Prostate gland (tissue), 2 donors: Measurements from ENCODE around the gene HCN1. TPM values are rescaled to one million over a fixed set of nuclear protein-coding genes. Genes with fewer than 3 reads are reported as not detected.

ENCODE experiments used
- DNase-seq: peaks from one replicate; pipeline ENCODE4 v3.0.0-alpha.2; 2019; ENCODE audit warnings: low spot score
- H3K27ac ChIP-seq, 2 donors: fragments of 200-600 bp; sonication (generic); 2 replicates each; pipeline ENCODE4 v1.5.1; 2017 to 2019
- H3K27me3 ChIP-seq: fragments of 200-600 bp; sonication (generic); replicated peaks from 2 replicates; pipeline ENCODE4 v1.5.1; 2019; ENCODE audit not compliant: insufficient read depth
- H3K36me3 ChIP-seq, 2 donors: fragments of 200-600 bp; sonication (generic); 1 replicate in 1 of 2; 2 replicates in 1 of 2; pipeline versions ENCODE4 v1.5.1 to v1.8.1; 2017 to 2019
- H3K4me1 ChIP-seq: fragments of 200-600 bp; sonication (generic); replicated peaks from 2 replicates; pipeline ENCODE4 v1.5.1; 2019
- H3K4me3 ChIP-seq, 2 donors: fragments of 200-600 bp; sonication (generic); 2 replicates each; pipeline ENCODE4 v1.5.1; 2017 to 2019
- H3K9me3 ChIP-seq: fragments of 200-600 bp; sonication (generic); 2 replicates; pipeline ENCODE4 v1.5.1; 2017
- POLR2A ChIP-seq: fragments of 450-650 bp; IDR thresholded peaks from one replicate; pipeline ENCODE4 v1.6.1; 2016; ENCODE audit warnings: antibody characterized with exemption, mild to moderate bottlenecking
- POLR2AphosphoS5 ChIP-seq: sonication (generic); formaldehyde crosslinking; IDR thresholded peaks from one replicate; pipeline ENCODE4 v1.6.1; 2017; ENCODE audit warnings: antibody characterized with exemption
- WGBS: methylation state at CpG from one replicate; pipeline ENCODE4 v1.1.5; 2018; 5-methylcytosine and 5-hydroxymethylcytosine counted together
- intact Hi-C: fragments of 100-400 bp; cut with DNase I; formaldehyde crosslinking; loops from one replicate; pipeline ENCODE4 v1.14.2; 2022
- total RNA-seq, 2 donors: library from RNA; depleted of rRNA; stranded (reverse); fragments of >200 nt; gene quantifications; one replicate each; pipeline ENCODE4 v1.1.0, GENCODE V29; 2016
- TF ChIP-seq, protein P1 (sequence below), 4 experiments: fragments of 200-600 bp in 2 of 4; fragments of 450-650 bp in 2 of 4; sonication (generic) in 2 of 4; IDR thresholded peaks; 1 replicate in 3 of 4; 2 replicates in 1 of 4; pipeline ENCODE4 v1.5.1; 2016 to 2019; ENCODE audit warnings: antibody characterized with exemption in 4 of 4, mild to moderate bottlenecking in 2 of 4, moderate library complexity in 2 of 4

HCN1 gene
- total RNA-seq, 2 donors from 2014 or later: 0.05 to 1.3 TPM

DNA sequence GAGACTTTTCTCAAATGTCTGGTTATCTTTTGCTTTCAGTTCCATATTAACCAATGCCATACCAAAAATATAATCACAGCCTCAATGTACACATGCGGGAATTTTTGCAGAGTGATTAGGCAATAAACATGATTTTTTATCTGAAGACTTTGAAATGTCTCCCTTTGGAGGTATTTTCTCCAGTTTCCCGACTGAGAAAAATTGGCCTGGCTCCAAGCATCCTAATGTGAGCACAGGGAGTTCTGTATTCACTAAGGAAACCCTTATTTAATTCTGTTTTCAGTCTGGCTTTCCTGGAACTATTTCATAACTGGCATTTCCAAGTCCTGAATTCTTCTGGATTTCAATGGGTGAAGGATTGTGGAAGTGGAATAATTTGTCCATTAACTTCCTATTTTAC is 8.5 kb downstream of the HCN1 start:
- TF ChIP-seq, protein P1, sequence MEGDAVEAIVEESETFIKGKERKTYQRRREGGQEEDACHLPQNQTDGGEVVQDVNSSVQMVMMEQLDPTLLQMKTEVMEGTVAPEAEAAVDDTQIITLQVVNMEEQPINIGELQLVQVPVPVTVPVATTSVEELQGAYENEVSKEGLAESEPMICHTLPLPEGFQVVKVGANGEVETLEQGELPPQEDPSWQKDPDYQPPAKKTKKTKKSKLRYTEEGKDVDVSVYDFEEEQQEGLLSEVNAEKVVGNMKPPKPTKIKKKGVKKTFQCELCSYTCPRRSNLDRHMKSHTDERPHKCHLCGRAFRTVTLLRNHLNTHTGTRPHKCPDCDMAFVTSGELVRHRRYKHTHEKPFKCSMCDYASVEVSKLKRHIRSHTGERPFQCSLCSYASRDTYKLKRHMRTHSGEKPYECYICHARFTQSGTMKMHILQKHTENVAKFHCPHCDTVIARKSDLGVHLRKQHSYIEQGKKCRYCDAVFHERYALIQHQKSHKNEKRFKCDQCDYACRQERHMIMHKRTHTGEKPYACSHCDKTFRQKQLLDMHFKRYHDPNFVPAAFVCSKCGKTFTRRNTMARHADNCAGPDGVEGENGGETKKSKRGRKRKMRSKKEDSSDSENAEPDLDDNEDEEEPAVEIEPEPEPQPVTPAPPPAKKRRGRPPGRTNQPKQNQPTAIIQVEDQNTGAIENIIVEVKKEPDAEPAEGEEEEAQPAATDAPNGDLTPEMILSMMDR (IDR thresholded peaks at IDR 0.05): no peak
- TF ChIP-seq POLR2AphosphoS5: no peak
- TF ChIP-seq POLR2A: no peak
- Histone ChIP-seq H3K36me3 (no peaks in the 10 kb centered on the region), H3K4me3 (no peak overlapping the region), H3K9me3 (no peaks in the 10 kb centered on the region), H3K27ac (no peak overlapping the region), H3K4me1 (no peaks in the 10 kb centered on the region), H3K27me3 (no peaks in the 10 kb centered on the region)
- DNase-seq: no peak
- WGBS: 44% methylated on average over 2 of the region's 2 CpGs
- intact Hi-C loops: no loop called here

DNA sequence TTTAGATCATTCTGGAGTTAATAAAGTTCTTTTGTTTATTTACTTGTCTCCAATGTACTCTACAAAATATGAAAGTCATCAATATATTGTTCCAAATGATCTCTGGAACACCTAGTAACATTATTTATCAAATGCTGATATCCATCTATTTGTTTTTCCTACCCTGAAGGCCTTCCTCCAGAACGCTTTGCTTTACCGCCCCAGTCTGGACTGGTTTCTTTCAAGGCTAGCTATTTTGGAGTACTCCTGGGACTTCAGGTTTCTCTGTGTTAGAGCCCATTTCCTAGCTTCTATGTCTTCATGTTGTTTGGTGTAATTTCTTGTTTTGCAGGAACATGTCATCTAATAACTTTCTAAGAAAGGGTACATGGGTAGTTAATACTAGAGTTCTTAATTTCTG is 9.6 kb downstream of the HCN1 start:
- no peak overlapping the region for H3K4me3 ChIP-seq
- intact Hi-C loops: no loop called here
- DNase-seq: no peak
- no peak overlapping the region for H3K27ac ChIP-seq
- no peaks in the 10 kb centered on the region for H3K4me1 ChIP-seq
- H3K9me3 ChIP-seq: no peaks in the 10 kb centered on the region
- H3K27me3 ChIP-seq: no peaks in the 10 kb centered on the region
- TF ChIP-seq POLR2A: no peak
- no peak for TF ChIP-seq POLR2AphosphoS5
- no peaks in the 10 kb centered on the region for H3K36me3 ChIP-seq
- 65% methylated on average over 2 of the region's 2 CpGs for whole genome bisulfite sequencing

DNA sequence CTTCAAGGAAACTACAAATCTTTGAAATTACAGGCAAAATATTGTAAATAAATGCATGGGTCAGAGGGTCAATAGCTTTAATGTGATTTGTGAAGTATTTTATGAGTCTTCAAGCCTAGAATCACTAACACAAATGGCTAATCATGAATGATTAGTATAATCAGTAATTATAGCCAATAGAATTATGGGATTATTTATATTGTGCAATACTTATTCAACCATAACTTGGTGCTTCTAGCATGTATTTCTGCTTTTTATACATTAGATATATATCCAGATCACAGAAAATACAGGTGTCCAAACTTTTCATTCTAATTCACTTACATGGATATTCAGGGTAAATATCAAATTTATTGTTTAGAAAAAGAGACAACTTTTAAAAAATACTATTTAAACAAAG is 12.1 kb downstream of the HCN1 start:
- Histone ChIP-seq H3K36me3 (no peaks in the 10 kb centered on the region), H3K4me3 (no peak overlapping the region), H3K27ac (no peak overlapping the region), H3K9me3 (no peaks in the 10 kb centered on the region), H3K27me3 (no peaks in the 10 kb centered on the region), H3K4me1 (no peaks in the 10 kb centered on the region)
- no peak for DNase-seq
- no peak for TF ChIP-seq POLR2A
- no peak for TF ChIP-seq POLR2AphosphoS5
- TF ChIP-seq, protein P1 (IDR thresholded peaks at IDR 0.05): no peak
- intact Hi-C loops: no loop called here

DNA sequence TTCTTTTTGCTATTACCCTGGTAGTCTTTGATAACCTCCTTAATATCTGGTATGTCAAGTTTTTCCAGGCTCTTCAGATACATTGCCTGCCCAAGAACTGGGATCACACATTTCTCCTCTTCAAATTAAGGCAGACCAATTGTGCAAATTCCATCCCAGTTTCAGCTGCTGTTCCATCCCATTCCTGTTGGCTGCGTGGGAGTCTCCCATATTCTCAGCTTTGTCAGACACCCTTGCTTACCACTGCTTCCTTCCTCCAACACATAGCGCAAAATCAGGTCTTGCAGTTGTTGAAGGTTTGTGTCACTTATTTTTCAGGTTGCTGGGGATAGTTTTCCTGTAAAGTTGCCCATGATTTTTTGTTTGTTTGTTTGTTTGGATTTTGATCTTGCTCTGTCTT is 15.2 kb downstream of the HCN1 start:
- Histone ChIP-seq H3K9me3 (no peaks in the 10 kb centered on the region), H3K4me3 (no peak overlapping the region), H3K27ac (no peak overlapping the region), H3K4me1 (no peaks in the 10 kb centered on the region), H3K27me3 (no peaks in the 10 kb centered on the region), H3K36me3 (no peaks in the 10 kb centered on the region)
- intact Hi-C loops: no loop called here
- WGBS: 72% methylated on average over 2 of the region's 2 CpGs
- no peak for DNase-seq
- TF ChIP-seq, protein P1 (IDR thresholded peaks at IDR 0.05): no peak

DNA sequence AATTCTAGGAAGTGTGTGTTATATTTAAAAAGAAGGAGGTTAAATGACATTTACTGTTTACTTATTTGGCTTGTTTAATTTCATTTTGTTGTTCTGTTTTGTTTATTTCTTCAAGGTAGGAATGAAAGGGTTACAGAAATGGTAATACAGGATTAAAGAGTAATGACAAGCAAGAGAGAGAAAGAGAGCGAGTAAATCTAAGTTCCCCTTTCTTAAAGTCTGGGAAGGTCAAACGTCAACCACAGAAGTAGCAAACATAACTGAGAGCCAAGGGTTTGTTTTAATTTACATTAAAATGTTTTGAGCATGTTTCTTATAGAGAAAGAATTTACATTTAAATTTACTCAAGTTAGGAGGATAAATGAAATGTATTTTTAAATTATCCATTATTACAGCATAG is 18.7 kb downstream of the HCN1 start:
- Histone ChIP-seq H3K27me3 (no peaks in the 10 kb centered on the region), H3K27ac (no peak overlapping the region), H3K4me1 (no peaks in the 10 kb centered on the region), H3K36me3 (no peaks in the 10 kb centered on the region), H3K4me3 (no peak overlapping the region), H3K9me3 (no peaks in the 10 kb centered on the region)
- WGBS: 47% methylated on average over 2 of the region's 2 CpGs
- intact Hi-C loops: no loop called here
- no peak for DNase-seq
- no peak for TF ChIP-seq POLR2A
- TF ChIP-seq POLR2AphosphoS5: no peak
- TF ChIP-seq, protein P1 (IDR thresholded peaks at IDR 0.05): no peak
